Measurements from ENCODE around the gene SYT14. TPM values are rescaled to one million over a fixed set of nuclear protein-coding genes. Genes with fewer than 3 reads are reported as not detected.

Gene SYT14
- total and polyA plus RNA-seq, 3 donors from 2014 or later, result 3.4 to 11.3 (median 10.8) TPM

DNA sequence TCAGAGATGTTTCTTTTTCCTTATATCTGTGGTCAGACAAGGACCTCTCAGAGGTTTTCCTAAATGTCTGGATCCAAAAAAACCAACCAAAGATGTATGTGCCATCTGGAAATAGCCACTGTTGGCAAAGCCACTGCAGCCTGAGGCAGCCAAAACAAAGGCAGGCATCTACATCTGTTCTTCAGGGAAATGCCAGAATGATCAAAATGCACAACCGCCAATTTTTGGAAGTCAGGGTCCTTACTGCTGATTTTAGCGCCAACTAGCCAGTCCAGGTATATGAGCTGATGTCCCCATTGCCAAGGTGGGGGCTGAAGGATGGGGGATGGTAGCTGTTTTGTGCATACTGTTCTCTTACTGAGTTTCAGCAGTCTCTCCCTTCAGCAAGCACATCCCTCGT is 45.9 kb downstream of the SYT14 start:
- H3K27ac ChIP-seq, result no peak overlapping the region
- no peak overlapping the region for H3K4me3 ChIP-seq
- H3K9me3 ChIP-seq, result no peaks in the 10 kb centered on the region
- H3K27me3 ChIP-seq, result no peaks in the 10 kb centered on the region
- no peaks in the 10 kb centered on the region for H3K36me3 ChIP-seq (ENCODE audit: low read depth, missing control alignments)
- no peaks in the 10 kb centered on the region for H3K4me1 ChIP-seq
- intact Hi-C loops (cut with DNase I; ENCODE audit: low total_unique reads), result loop anchor here (10.0 kb wide), 1 partner anchor 119 kb away; no protein-coding TSS in a partner anchor
- TF ChIP-seq POLR2A (IDR thresholded peaks at IDR 0.05), result no peak
- TF ChIP-seq, protein P1, sequence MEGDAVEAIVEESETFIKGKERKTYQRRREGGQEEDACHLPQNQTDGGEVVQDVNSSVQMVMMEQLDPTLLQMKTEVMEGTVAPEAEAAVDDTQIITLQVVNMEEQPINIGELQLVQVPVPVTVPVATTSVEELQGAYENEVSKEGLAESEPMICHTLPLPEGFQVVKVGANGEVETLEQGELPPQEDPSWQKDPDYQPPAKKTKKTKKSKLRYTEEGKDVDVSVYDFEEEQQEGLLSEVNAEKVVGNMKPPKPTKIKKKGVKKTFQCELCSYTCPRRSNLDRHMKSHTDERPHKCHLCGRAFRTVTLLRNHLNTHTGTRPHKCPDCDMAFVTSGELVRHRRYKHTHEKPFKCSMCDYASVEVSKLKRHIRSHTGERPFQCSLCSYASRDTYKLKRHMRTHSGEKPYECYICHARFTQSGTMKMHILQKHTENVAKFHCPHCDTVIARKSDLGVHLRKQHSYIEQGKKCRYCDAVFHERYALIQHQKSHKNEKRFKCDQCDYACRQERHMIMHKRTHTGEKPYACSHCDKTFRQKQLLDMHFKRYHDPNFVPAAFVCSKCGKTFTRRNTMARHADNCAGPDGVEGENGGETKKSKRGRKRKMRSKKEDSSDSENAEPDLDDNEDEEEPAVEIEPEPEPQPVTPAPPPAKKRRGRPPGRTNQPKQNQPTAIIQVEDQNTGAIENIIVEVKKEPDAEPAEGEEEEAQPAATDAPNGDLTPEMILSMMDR (IDR thresholded peaks at IDR 0.05), result no peak
- WGBS, 2 donors, result 81 to 86% methylated on average over 3 of the region's 3 CpGs
- DNase-seq, result no peak

DNA sequence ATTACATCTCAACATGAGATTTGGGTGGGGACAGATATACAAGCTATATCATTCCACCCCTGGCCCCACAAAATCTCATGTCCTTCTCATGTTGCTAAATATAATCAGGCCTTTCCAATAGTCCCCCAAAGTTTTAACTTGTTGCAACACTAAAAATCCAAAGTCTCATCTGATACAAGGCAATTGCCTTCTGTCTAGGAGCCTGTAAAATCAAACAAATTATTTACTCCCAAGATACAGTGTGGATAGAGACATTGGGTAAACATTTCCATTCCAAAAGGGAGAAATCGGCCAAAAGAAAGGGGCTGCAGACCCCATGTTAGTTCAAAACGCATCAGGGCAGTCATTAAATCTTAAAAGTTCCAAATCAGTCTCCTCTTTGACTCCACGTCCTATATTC is 47.0 kb downstream of the SYT14 start:
- Histone ChIP-seq H3K9me3 (no peaks in the 10 kb centered on the region), H3K4me1 (no peaks in the 10 kb centered on the region), H3K27ac (no peak overlapping the region), H3K4me3 (no peak overlapping the region), H3K27me3 (no peaks in the 10 kb centered on the region), H3K36me3 (ENCODE audit: low read depth, missing control alignments) (no peaks in the 10 kb centered on the region)
- DNase-seq, result no peak
- TF ChIP-seq POLR2A (IDR thresholded peaks at IDR 0.05), result no peak
- TF ChIP-seq, protein P1 (IDR thresholded peaks at IDR 0.05), result no peak
- intact Hi-C loops (cut with DNase I; ENCODE audit: low total_unique reads), result loop anchor here (10.0 kb wide), 1 partner anchor 120 kb away; no protein-coding TSS in a partner anchor
- 81 to 91% methylated on average over 3 of the region's 3 CpGs for WGBS, 2 donors

DNA sequence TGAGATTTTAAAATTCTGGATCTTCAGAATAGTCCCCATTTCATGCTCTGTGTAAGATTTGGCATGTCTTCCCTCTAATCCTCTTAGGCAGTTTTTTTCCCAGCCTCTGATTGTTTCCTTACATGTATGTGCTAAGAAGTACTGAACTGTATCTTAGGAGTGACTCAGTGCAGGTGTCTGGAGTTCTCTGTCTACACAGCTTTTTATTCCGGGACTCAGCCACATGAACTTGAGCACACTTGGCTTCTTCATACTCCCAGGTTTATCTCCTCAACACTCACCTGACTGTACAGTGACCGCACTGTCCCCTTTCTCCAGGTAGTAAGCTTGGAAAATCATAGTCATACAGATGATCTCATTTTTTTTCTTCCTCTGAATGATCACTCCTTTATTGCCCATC is 50.7 kb downstream of the SYT14 start:
- no peak overlapping the region for H3K27ac ChIP-seq
- TF ChIP-seq POLR2A (IDR thresholded peaks at IDR 0.05), result no peak
- TF ChIP-seq, protein P1 (IDR thresholded peaks at IDR 0.05), result no peak
- WGBS, 2 donors, result 83 to 94% methylated on average over 2 of the region's 2 CpGs
- no peaks in the 10 kb centered on the region for H3K27me3 ChIP-seq
- no peaks in the 10 kb centered on the region for H3K4me1 ChIP-seq
- intact Hi-C loops (cut with DNase I; ENCODE audit: low total_unique reads), result loop anchor here (10.0 kb wide), 1 partner anchor 124 kb away; no protein-coding TSS in a partner anchor
- no peak for DNase-seq
- no peak overlapping the region for H3K4me3 ChIP-seq
- H3K36me3 ChIP-seq (ENCODE audit: low read depth, missing control alignments), result no peaks in the 10 kb centered on the region
- H3K9me3 ChIP-seq, result no peaks in the 10 kb centered on the region

DNA sequence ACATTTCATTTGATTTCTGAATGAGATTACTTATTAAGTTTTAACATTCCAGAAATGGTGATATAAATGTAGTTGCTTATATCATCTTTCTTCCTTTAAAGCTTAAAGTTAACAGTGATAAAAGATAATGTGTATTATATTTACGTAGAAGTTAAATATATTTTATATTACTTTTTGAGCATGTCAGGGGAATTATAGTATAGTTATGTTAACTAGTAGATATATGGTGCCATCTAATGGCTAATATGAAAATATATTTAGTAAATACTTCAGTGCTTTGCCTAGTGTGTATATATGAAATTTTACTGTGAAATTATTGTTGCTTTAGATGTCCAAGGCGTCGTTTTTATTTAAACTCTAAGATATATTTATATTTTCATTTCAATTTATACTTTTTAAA is 51.5 kb downstream of the SYT14 start:
- H3K4me1 ChIP-seq, result no peaks in the 10 kb centered on the region
- no peak overlapping the region for H3K4me3 ChIP-seq
- no peak for DNase-seq
- H3K27me3 ChIP-seq, result no peaks in the 10 kb centered on the region
- no peaks in the 10 kb centered on the region for H3K9me3 ChIP-seq
- intact Hi-C loops (cut with DNase I; ENCODE audit: low total_unique reads), result loop anchor here (10.0 kb wide), 1 partner anchor 125 kb away; no protein-coding TSS in a partner anchor
- H3K36me3 ChIP-seq (ENCODE audit: low read depth, missing control alignments), result no peaks in the 10 kb centered on the region
- H3K27ac ChIP-seq, result no peak overlapping the region
- 38 to 46% methylated on average over 3 of the region's 3 CpGs for WGBS, 2 donors
- TF ChIP-seq POLR2A (IDR thresholded peaks at IDR 0.05), result no peak
- TF ChIP-seq, protein P1 (IDR thresholded peaks at IDR 0.05), result peak in 1 of 3 experiments; percentile 24
